Effector memory CD8-positive, alpha-beta T cell (primary cell): ENCODE data around the gene USP22.
"Not testable (repeated sequence)": the region's sequence is repeated elsewhere in the genome, so short reads cannot be mapped to it uniquely, and the experiment has no call there.

Experiments
- ATAC-seq: fragments of 150-1000 bp; cut with Tn5 transposase; replicated peaks from 2 replicates; pipeline ENCODE4 v1.10.0; 2021; ENCODE audit warnings: mild to moderate bottlenecking, moderate library complexity
- DNase-seq, 3 experiments: peaks; one replicate each; pipeline ENCODE4 v3.0.0; 2021
- H3K27ac Mint-ChIP-seq, 2 donors: one replicate each; pipeline ENCODE4 v1.8.0; 2022; ENCODE audit warnings: mild to moderate bottlenecking in 2 of 2, mixed read lengths in 2 of 2, moderate library complexity in 2 of 2
- H3K27me3 Mint-ChIP-seq, 2 donors: one replicate each; pipeline ENCODE4 v1.8.0; 2022; ENCODE audit warnings: mixed read lengths in 2 of 2
- H3K36me3 Mint-ChIP-seq: one replicate; pipeline ENCODE4 v1.8.0; 2022; ENCODE audit warnings: mild to moderate bottlenecking, moderate library complexity, mixed read lengths; ENCODE audit not compliant: insufficient read depth
- H3K4me1 Mint-ChIP-seq, 2 donors: one replicate each; pipeline ENCODE4 v1.8.0; 2022; ENCODE audit warnings: low read depth in 2 of 2, mixed read lengths in 2 of 2
- H3K4me3 Mint-ChIP-seq, 2 donors: one replicate each; pipeline ENCODE4 v1.8.0; 2022; ENCODE audit warnings: mild to moderate bottlenecking in 2 of 2, mixed read lengths in 2 of 2, moderate library complexity in 2 of 2
- H3K9me3 Mint-ChIP-seq, 2 donors: one replicate each; pipeline ENCODE4 v1.8.0; 2022; ENCODE audit warnings: mixed read lengths in 2 of 2

The USP22 gene

GRCh38 chr17:21072745-21073197, 30.0 kb upstream of the USP22 start:
- DNase-seq (no peak), ATAC-seq (no peak)
- Mint-ChIP-seq H3K36me3 (no peaks in the 10 kb centered on the region), H3K4me3 (no peak overlapping the region), H3K27ac (no peak overlapping the region), H3K4me1 (no peaks in the 10 kb centered on the region), H3K9me3 (no peaks in the 10 kb centered on the region), H3K27me3 (peaks cover under 1 to 20% of the 10 kb centered on the region in 2 donors)

- DNase-seq (no peak), ATAC-seq (no peak)
- Mint-ChIP-seq H3K27ac (no peak overlapping the region), H3K27me3 (peaks cover 0 to 9% of the 10 kb centered on the region in 2 donors), H3K9me3 (no peaks in the 10 kb centered on the region), H3K4me1 (peaks cover 0 to 3% of the 10 kb centered on the region in 2 donors), H3K4me3 (no peak overlapping the region), H3K36me3 (no peaks in the 10 kb centered on the region)
Measured at GRCh38 chr17:21066394-21066793, 23.6 kb upstream of the USP22 start.

- ATAC-seq: no peak
- no peak overlapping the region for H3K4me3 Mint-ChIP-seq
- peaks cover 17 to 27% of the 10 kb centered on the region in 2 donors for H3K27me3 Mint-ChIP-seq
- peak overlapping the region in 1 of 2 donors; percentile 59 for H3K27ac Mint-ChIP-seq
- H3K9me3 Mint-ChIP-seq: no peaks in the 10 kb centered on the region
- H3K36me3 Mint-ChIP-seq: no peaks in the 10 kb centered on the region
- H3K4me1 Mint-ChIP-seq: peaks cover 0 to 3% of the 10 kb centered on the region in 2 donors
- DNase-seq: no peak
Measured at GRCh38 chr17:21061971-21062526, 19.2 kb upstream of the USP22 start.

GRCh38 chr17:21061158-21061835, 18.5 kb upstream of the USP22 start:
- ATAC-seq: no peak
- H3K27me3 Mint-ChIP-seq: peaks cover 18 to 30% of the 10 kb centered on the region in 2 donors
- H3K27ac Mint-ChIP-seq: no peak overlapping the region
- no peak overlapping the region for H3K4me3 Mint-ChIP-seq
- H3K9me3 Mint-ChIP-seq: no peaks in the 10 kb centered on the region
- H3K4me1 Mint-ChIP-seq: peaks cover 0 to 3% of the 10 kb centered on the region in 2 donors
- no peaks in the 10 kb centered on the region for H3K36me3 Mint-ChIP-seq
- no peak for DNase-seq

- no peaks in the 10 kb centered on the region for H3K36me3 Mint-ChIP-seq
- H3K27ac Mint-ChIP-seq: no peak overlapping the region
- H3K27me3 Mint-ChIP-seq: peaks cover 24 to 33% of the 10 kb centered on the region in 2 donors
- DNase-seq (no peak), ATAC-seq (no peak)
- peaks cover 0 to 3% of the 10 kb centered on the region in 2 donors for H3K4me1 Mint-ChIP-seq
- no peaks in the 10 kb centered on the region for H3K9me3 Mint-ChIP-seq
- H3K4me3 Mint-ChIP-seq: no peak overlapping the region
Measured at GRCh38 chr17:21059761-21060160, 16.9 kb upstream of the USP22 start.

GRCh38 chr17:21058098-21058893, 15.5 kb upstream of the USP22 start:
- no peak overlapping the region for H3K4me3 Mint-ChIP-seq
- H3K9me3 Mint-ChIP-seq: no peaks in the 10 kb centered on the region
- H3K27ac Mint-ChIP-seq: no peak overlapping the region
- H3K4me1 Mint-ChIP-seq: peaks cover 0 to 3% of the 10 kb centered on the region in 2 donors
- ATAC-seq (no peak), DNase-seq (no peak)
- peaks cover 24 to 41% of the 10 kb centered on the region in 2 donors for H3K27me3 Mint-ChIP-seq
- no peaks in the 10 kb centered on the region for H3K36me3 Mint-ChIP-seq

- peaks cover 31 to 42% of the 10 kb centered on the region in 2 donors for H3K27me3 Mint-ChIP-seq
- not testable (repeated sequence) for H3K4me3 Mint-ChIP-seq, ATAC-seq, DNase-seq, H3K36me3 Mint-ChIP-seq, H3K27ac Mint-ChIP-seq, H3K4me1 Mint-ChIP-seq, H3K9me3 Mint-ChIP-seq
Measured at GRCh38 chr17:21053056-21053455, 10.2 kb upstream of the USP22 start.

GRCh38 chr17:21049457-21049856, 6.6 kb upstream of the USP22 start:
- no peaks in the 10 kb centered on the region for H3K9me3 Mint-ChIP-seq
- no peak overlapping the region for H3K4me3 Mint-ChIP-seq
- no peaks in the 10 kb centered on the region for H3K4me1 Mint-ChIP-seq
- DNase-seq (no peak), ATAC-seq (no peak)
- no peaks in the 10 kb centered on the region for H3K36me3 Mint-ChIP-seq
- peaks cover 17 to 25% of the 10 kb centered on the region in 2 donors for H3K27me3 Mint-ChIP-seq
- no peak overlapping the region for H3K27ac Mint-ChIP-seq

- Mint-ChIP-seq H3K27ac (no peak overlapping the region), H3K4me3 (no peak overlapping the region), H3K36me3 (peaks cover 16% of the 10 kb centered on the region), H3K9me3 (no peaks in the 10 kb centered on the region), H3K27me3 (peaks cover 3 to 15% of the 10 kb centered on the region in 2 donors), H3K4me1 (peaks cover 11% of the 10 kb centered on the region in 2 donors)
- DNase-seq: no peak
- ATAC-seq: no peak
Measured at GRCh38 chr17:21046216-21046615, 3.4 kb upstream of the USP22 start.

GRCh38 chr17:21044971-21045370, 2.2 kb upstream of the USP22 start:
- Mint-ChIP-seq H3K4me3 (no peak overlapping the region), H3K27ac (peak overlapping the region; percentile 35 to 96), H3K9me3 (no peaks in the 10 kb centered on the region), H3K4me1 (peaks cover 15 to 16% of the 10 kb centered on the region in 2 donors), H3K36me3 (peaks cover 25% of the 10 kb centered on the region), H3K27me3 (peaks cover 0 to 13% of the 10 kb centered on the region in 2 donors)
- DNase-seq (no peak), ATAC-seq (no peak)

- peak overlapping the region; percentile 96 to 99 for H3K4me3 Mint-ChIP-seq
- H3K4me1 Mint-ChIP-seq: peaks cover 15 to 16% of the 10 kb centered on the region in 2 donors
- peaks cover 0 to 1% of the 10 kb centered on the region in 2 donors for H3K27me3 Mint-ChIP-seq
- DNase-seq (peak; percentile 93 to 94 (median 93)), ATAC-seq (peak; percentile 85)
- H3K9me3 Mint-ChIP-seq: no peaks in the 10 kb centered on the region
- peak overlapping the region; percentile 91 to 96 for H3K27ac Mint-ChIP-seq
- peaks cover 25% of the 10 kb centered on the region for H3K36me3 Mint-ChIP-seq
Measured at GRCh38 chr17:21043296-21044232, 753 bp upstream of the USP22 start.

- DNase-seq (peak; percentile 19 to 32 (median 21)), ATAC-seq (no peak)
- peak overlapping the region; percentile 92 to 95 for H3K27ac Mint-ChIP-seq
- H3K4me3 Mint-ChIP-seq: peak overlapping the region; percentile 96 to 99
- no peaks in the 10 kb centered on the region for H3K9me3 Mint-ChIP-seq
- no peaks in the 10 kb centered on the region for H3K27me3 Mint-ChIP-seq
- peaks cover 25% of the 10 kb centered on the region for H3K36me3 Mint-ChIP-seq
- peaks cover 22 to 24% of the 10 kb centered on the region in 2 donors for H3K4me1 Mint-ChIP-seq
Measured at GRCh38 chr17:21041741-21042457, 912 bp downstream of the USP22 start.
